GM18511 (cell line): ENCODE measurements around the gene GOLGA2.
A peak's percentile ranks its signal among the peaks of the same experiment; 100 is the strongest.
"Not testable (repeated sequence)": the region's sequence is repeated elsewhere in the genome, so short reads cannot be mapped to it uniquely, and the experiment has no call there.

ENCODE experiments used
- ATAC-seq: cut with Tn5 transposase; IDR thresholded peaks from one replicate; pipeline ENCODE4 v1.9.1; 2021; ENCODE audit warnings: mild to moderate bottlenecking, moderate library complexity; ENCODE audit not compliant: unreplicated experiment

Gene GOLGA2

DNA sequence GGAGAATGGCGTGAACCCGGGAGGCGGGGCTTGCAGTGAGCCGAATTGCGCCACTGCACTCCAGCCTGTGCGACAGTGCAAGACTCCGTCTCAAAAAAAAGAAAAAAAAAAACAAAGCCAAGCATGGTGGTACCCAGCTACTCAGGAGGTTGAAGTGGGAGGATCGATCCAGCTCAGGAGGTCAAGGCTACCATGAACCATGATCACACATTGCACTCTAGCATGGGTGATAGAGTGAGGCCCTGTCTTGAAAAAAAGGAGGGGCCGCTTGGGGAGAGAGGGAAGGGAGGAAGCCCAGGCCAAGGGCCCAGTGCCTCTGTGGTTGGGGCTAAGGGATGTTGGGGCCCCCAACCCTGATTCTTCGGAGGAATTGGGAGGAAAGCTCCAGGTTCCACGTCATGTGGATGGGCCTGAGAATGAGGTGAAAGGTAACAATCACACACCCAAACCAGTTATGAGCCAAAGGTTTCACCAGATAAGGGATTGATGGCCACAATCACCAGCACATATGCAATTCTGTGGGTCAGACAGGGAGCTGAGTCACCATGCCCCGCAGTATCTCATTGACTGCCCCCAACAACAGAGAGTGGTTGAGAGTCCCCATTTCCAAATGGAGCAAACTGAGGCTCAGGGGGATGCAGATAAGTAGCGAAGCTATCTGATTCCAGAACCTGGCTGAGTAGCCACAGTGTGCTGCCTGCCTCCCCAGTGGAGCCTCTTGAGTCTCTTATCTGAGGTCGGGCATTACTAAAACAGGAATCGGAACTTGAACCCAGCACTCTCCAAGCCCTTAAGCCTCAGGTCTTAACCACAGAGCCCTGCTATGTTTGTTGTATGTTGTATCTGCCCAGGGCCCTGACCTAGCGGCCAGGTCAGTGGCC is 20.8 kb upstream of the GOLGA2 start:
- no peak for ATAC-seq

GRCh38 chr9:128294142-128294541 is 18.3 kb upstream of the GOLGA2 start:
- ATAC-seq, result no peak

GRCh38 chr9:128293091-128293490 is 17.3 kb upstream of the GOLGA2 start:
- no peak for ATAC-seq

GRCh38 chr9:128292009-128292408 is 16.2 kb upstream of the GOLGA2 start:
- no peak for ATAC-seq

- no peak for ATAC-seq
These were observed 12.6 kb upstream of the GOLGA2 start for GRCh38 chr9:128288273-128289004.

DNA sequence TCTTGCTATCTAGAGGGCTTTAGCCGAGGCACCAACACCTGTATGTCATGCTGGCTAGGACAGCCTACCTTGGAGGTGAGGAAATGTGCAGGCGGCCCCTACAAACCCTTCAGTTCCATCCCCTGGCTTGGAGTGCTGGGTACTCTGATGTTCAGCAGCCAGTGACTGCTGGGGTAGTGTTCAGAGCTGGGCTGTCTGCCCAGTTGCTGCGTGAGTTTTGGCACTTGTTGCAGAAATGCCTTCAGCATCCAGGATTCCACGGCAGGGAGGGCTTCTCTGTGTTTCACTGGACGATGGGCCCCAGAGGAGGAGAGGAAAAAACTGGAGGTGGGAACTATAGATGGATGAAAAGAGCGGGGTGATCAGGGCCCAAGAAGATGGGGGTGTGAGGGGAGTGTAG is 10.6 kb upstream of the GOLGA2 start:
- ATAC-seq, result no peak

GRCh38 chr9:128285033-128285784 is 9.4 kb upstream of the GOLGA2 start:
- no peak for ATAC-seq

- ATAC-seq, result no peak
These were observed 6.7 kb upstream of the GOLGA2 start for GRCh38 chr9:128282500-128282899.

- ATAC-seq, result no peak
These were observed 4.3 kb upstream of the GOLGA2 start for GRCh38 chr9:128280084-128280622.

GRCh38 chr9:128279088-128280073 is 3.6 kb upstream of the GOLGA2 start:
- not testable (repeated sequence) for ATAC-seq

- no peak for ATAC-seq
These were observed 915 bp upstream of the GOLGA2 start for GRCh38 chr9:128276574-128277270.

DNA sequence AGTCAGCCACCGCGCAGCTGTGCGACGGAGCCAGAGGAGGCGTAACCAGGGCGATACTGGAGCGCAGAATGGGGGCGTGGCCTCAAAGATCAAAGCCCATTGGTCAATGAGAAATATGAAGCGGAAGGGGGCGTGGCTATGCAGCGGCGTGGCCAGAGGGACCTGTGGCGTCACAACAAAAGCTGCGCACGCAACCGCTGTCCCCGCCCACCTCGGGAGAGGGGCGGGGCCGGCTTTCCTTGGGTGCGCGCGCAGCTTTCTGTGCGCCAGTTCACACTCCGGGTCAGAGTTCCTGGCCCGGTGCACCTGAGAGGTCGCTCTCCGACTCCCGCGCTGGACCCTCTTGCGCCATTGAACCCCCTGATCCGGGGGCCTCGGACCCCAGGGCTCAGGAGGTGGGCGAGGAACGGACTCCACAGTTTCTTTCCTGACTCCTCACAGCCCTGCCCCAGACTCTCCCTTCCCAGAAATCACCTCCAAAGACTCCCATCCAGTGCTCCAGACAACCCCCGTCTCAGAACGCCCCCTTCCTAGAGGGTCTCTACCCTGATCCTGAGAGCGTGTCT is 284 bp upstream of the GOLGA2 start, which contains the start of gene SWI5:
Gene SWI5 (plus strand): TSS at position 269 of the 566 bp plus-strand sequence.
- ATAC-seq, result peak; percentile 98

GRCh38 chr9:128274245-128274644 is 1.6 kb downstream of the GOLGA2 start:
- ATAC-seq, result no peak

DNA sequence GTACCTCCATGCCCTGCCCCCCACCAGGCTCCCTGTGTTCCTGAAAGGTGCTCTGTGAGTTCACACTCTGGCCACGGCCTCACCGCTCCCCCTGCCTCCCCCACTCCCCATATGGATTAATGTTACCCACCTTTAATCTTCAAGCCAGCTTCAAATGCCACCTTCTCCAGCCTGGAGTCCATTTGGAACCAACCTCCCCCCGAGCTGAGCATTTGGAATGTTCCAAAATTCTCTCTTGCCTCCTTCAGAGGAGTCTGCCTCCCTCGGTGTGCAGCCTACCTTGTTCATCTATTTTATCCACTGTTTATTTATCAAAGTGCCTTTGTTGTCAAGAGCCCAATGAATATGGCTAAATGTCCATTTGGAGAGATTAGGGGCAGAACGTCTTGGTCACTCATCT is 4.3 kb downstream of the GOLGA2 start:
- ATAC-seq, result no peak

- no peak for ATAC-seq
These were observed 4.7 kb downstream of the GOLGA2 start for GRCh38 chr9:128271112-128271511.

- no peak for ATAC-seq
These were observed 8.8 kb downstream of the GOLGA2 start for GRCh38 chr9:128266868-128267590.

DNA sequence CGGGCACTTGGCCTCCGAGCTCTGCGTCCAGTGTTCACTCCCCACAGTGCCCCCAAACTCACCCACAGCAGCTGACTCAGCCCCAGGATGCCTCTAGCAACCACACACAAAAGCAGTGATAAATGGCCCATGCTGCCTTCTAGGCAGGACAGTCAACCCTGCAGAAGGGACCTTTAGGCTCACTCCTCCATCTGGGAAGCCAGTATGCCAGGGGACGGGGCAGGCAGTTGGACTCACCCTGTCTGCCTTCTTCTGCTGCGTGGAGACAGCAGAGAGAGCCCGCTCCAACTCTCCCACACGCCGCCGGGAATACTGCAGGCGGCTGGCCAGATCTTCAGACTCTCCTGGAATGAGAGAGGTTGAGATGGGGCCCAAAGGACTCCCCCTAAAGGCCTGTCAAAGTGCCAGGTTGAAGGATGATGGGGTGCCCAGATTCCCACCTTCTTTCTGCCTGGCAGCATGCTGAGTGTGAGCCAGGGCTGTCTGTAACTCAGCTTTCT is 10.4 kb downstream of the GOLGA2 start:
- ATAC-seq, result no peak

DNA sequence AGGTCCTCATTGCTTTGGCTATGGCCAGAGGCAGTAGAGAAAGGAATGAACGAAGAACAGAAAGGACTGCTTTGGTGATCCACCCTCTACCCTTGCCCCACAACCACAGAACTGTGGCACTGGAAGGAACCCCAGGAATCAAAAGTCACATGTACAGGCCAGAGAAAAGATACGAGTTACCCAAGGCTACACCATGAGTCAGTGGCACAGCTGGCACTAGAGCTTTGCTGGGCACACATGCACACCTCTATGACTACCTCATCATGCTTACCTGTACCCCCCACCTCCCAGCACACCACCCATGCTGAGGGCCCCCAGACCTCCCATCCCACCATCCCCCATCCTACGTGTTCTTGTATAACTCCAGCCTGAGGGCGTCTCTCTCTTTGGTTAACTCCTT is 13.1 kb downstream of the GOLGA2 start:
- ATAC-seq, result no peak
